Measurements from ENCODE around the gene ZNF326.

DNA sequence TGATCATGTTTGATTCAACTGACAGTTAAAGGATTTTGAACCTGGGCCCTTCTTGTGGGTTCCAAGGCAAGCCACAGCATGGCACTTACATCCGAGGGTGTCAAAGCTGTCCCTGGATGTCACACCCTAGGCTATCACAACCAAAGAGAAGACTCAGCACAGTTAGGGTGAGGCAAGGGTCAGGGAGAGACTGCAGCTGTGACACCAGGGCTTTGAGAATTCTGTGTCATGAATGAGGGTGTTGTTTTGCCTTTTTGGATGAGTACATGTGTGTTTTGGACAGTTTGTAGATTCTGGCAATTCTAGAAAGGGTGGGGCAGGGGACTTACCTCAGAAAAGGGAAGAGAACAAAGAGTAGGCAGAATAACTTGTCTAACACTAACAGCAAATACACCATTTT lies 37.8 kb upstream of the ZNF326 start:
- TF ChIP-seq CTCF (IDR thresholded peaks at IDR 0.05; ENCODE audit: low read depth, low read length, poor library complexity, severe bottlenecking) = no peak
- TF ChIP-seq EZH2phosphoT487 (IDR thresholded peaks at IDR 0.05; ENCODE audit: borderline replicate concordance, low read length) = no peak

Measured in DOHH2 (cell line).